HL-60 (cell line): ENCODE measurements around the gene CYP27C1.

Experiments
- TF ChIP-seq, protein P1 (sequence below): IDR thresholded peaks from one replicate; pipeline ENCODE4 v1.5.1; 2011; ENCODE audit warnings: low read length, control low read depth, inconsistent platforms; ENCODE audit not compliant: insufficient read depth
- TF ChIP-seq, protein P2 (sequence below): IDR thresholded peaks from 2 replicates; pipeline ENCODE4 v1.6.1; 2012; ENCODE audit warnings: low read depth; ENCODE audit not compliant: insufficient replicate concordance

DNA sequence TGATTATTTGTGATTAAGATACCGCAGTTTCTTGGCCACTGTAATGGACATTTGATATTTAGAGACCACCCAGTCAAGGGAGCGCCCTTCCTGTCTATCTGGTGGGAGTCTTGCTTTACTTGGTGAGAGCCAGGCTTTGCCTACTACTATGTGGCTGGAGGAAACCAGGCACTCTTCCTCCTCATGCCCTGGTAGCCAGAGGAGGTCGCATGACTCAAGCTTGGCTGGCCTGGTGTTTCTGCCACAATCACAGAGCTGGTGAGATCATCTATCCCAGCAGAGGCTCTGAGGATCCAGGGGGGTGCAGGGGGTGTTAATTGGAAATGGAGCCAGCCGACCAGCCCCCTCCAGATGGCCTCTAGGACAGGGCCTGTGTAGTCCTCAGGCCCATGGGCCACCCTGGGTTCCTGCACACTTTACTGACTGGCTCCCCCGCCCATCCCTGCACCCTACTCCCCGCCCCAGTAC lies 66.4 kb downstream of the CYP27C1 start:
- TF ChIP-seq, protein P1, sequence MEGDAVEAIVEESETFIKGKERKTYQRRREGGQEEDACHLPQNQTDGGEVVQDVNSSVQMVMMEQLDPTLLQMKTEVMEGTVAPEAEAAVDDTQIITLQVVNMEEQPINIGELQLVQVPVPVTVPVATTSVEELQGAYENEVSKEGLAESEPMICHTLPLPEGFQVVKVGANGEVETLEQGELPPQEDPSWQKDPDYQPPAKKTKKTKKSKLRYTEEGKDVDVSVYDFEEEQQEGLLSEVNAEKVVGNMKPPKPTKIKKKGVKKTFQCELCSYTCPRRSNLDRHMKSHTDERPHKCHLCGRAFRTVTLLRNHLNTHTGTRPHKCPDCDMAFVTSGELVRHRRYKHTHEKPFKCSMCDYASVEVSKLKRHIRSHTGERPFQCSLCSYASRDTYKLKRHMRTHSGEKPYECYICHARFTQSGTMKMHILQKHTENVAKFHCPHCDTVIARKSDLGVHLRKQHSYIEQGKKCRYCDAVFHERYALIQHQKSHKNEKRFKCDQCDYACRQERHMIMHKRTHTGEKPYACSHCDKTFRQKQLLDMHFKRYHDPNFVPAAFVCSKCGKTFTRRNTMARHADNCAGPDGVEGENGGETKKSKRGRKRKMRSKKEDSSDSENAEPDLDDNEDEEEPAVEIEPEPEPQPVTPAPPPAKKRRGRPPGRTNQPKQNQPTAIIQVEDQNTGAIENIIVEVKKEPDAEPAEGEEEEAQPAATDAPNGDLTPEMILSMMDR, result no peak
- TF ChIP-seq, protein P2, sequence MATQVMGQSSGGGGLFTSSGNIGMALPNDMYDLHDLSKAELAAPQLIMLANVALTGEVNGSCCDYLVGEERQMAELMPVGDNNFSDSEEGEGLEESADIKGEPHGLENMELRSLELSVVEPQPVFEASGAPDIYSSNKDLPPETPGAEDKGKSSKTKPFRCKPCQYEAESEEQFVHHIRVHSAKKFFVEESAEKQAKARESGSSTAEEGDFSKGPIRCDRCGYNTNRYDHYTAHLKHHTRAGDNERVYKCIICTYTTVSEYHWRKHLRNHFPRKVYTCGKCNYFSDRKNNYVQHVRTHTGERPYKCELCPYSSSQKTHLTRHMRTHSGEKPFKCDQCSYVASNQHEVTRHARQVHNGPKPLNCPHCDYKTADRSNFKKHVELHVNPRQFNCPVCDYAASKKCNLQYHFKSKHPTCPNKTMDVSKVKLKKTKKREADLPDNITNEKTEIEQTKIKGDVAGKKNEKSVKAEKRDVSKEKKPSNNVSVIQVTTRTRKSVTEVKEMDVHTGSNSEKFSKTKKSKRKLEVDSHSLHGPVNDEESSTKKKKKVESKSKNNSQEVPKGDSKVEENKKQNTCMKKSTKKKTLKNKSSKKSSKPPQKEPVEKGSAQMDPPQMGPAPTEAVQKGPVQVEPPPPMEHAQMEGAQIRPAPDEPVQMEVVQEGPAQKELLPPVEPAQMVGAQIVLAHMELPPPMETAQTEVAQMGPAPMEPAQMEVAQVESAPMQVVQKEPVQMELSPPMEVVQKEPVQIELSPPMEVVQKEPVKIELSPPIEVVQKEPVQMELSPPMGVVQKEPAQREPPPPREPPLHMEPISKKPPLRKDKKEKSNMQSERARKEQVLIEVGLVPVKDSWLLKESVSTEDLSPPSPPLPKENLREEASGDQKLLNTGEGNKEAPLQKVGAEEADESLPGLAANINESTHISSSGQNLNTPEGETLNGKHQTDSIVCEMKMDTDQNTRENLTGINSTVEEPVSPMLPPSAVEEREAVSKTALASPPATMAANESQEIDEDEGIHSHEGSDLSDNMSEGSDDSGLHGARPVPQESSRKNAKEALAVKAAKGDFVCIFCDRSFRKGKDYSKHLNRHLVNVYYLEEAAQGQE, result no peak
